ENCODE measurements around the gene RASA4B.
A peak's percentile ranks its signal among the peaks of the same experiment; 100 is the strongest.

The RASA4B gene

GRCh38 chr7:102433219-102434038 is 84.1 kb downstream of the RASA4B start, which contains the start of gene ORAI2:
Gene ORAI2, plus strand, starts transcription at chr7:102433575. Its CDS starts 5,382 bp downstream, at chr7:102438957.
- peak within 1 kb of the TSS; percentile 72 for H3K4me3 ChIP-seq (ENCODE audit: low read length)
- DNase-seq (ENCODE audit: low read depth), result peak; percentile 56
- TF ChIP-seq CTCF (conservative IDR thresholded peaks at IDR 0.05; ENCODE audit: low read length), result no peak; the same call in 1 of the 2 replicates
